H9 (cell line): ENCODE results near the gene POU1F1. TPM values are rescaled to one million over a fixed set of nuclear protein-coding genes. Genes with fewer than 3 reads are reported as not detected.

ENCODE experiments used
- DNase-seq: peaks from one replicate; pipeline ENCODE4 v3.0.0-alpha.2; 2017
- H2AFZ ChIP-seq: one replicate; pipeline ENCODE4 v1.6.1; 2013; ENCODE audit warnings: mild to moderate bottlenecking, low read length, control low read depth, moderate library complexity
- H2AK5ac ChIP-seq: 2 replicates; pipeline ENCODE4 v1.6.1; 2013; ENCODE audit warnings: low read length, control low read depth, mixed read lengths; ENCODE audit not compliant: insufficient read length
- H2BK120ac ChIP-seq: one replicate; pipeline ENCODE4 v1.6.1; 2013; ENCODE audit warnings: low read depth, mild to moderate bottlenecking, low read length, control low read depth, inconsistent platforms; ENCODE audit not compliant: poor library complexity, severe bottlenecking
- H2BK12ac ChIP-seq: 2 replicates; pipeline ENCODE4 v1.6.1; 2013; ENCODE audit warnings: low read length, control low read depth, mixed read lengths, low read depth; ENCODE audit not compliant: insufficient read length
- H2BK15ac ChIP-seq: 2 replicates; pipeline ENCODE4 v1.6.1; 2013; ENCODE audit warnings: low read depth, low read length, control low read depth
- H2BK20ac ChIP-seq: one replicate; pipeline ENCODE4 v1.6.1; 2013; ENCODE audit warnings: low read depth, mild to moderate bottlenecking, low read length, control low read depth, inconsistent platforms; ENCODE audit not compliant: poor library complexity, severe bottlenecking
- H2BK5ac ChIP-seq: 2 replicates; pipeline ENCODE4 v1.6.1; 2013; ENCODE audit warnings: low read length, control low read depth, mixed read lengths; ENCODE audit not compliant: insufficient read length
- H3K14ac ChIP-seq: 2 replicates; pipeline ENCODE4 v1.6.1; 2013; ENCODE audit warnings: low read length, control low read depth; ENCODE audit not compliant: insufficient read depth
- H3K18ac ChIP-seq: 2 replicates; pipeline ENCODE4 v1.6.1; 2013; ENCODE audit warnings: low read depth, mild to moderate bottlenecking, mixed read lengths, low read length, control low read depth; ENCODE audit not compliant: insufficient read length
- H3K23ac ChIP-seq: 2 replicates; pipeline ENCODE4 v1.6.1; 2013; ENCODE audit warnings: low read length, control low read depth, mixed read lengths, low read depth; ENCODE audit not compliant: insufficient read length
- H3K23me2 ChIP-seq: 2 replicates; pipeline ENCODE4 v1.6.1; 2013; ENCODE audit warnings: low read depth, mild to moderate bottlenecking, mixed read lengths, low read length, control low read depth; ENCODE audit not compliant: insufficient read length, poor library complexity, severe bottlenecking
- H3K27ac ChIP-seq: 2 replicates; pipeline ENCODE4 v1.5.1; 2013; ENCODE audit warnings: low read length, control low read depth, mixed read lengths, low read depth; ENCODE audit not compliant: insufficient read length
- H3K27me3 ChIP-seq: 2 replicates; pipeline ENCODE4 v1.6.1; 2013; ENCODE audit warnings: low read length, control low read depth, inconsistent platforms; ENCODE audit not compliant: insufficient read depth
- H3K4ac ChIP-seq: 2 replicates; pipeline ENCODE4 v1.6.1; 2013; ENCODE audit warnings: low read depth, mild to moderate bottlenecking, control low read depth, inconsistent platforms, low read length, moderate library complexity
- H3K4me1 ChIP-seq: 2 replicates; pipeline ENCODE4 v1.6.1; 2013; ENCODE audit warnings: low read length, control low read depth, inconsistent platforms; ENCODE audit not compliant: insufficient read depth
- H3K4me2 ChIP-seq: 2 replicates; pipeline ENCODE4 v1.6.1; 2013; ENCODE audit warnings: low read length, control low read depth, mixed read lengths; ENCODE audit not compliant: insufficient read length, insufficient read depth
- H3K56ac ChIP-seq: 2 replicates; pipeline ENCODE4 v1.6.1; 2013; ENCODE audit warnings: low read depth, mild to moderate bottlenecking, mixed read lengths, low read length, control low read depth; ENCODE audit not compliant: insufficient read length
- H3K79me1 ChIP-seq: 2 replicates; pipeline ENCODE4 v1.6.1; 2013; ENCODE audit warnings: low read depth, mild to moderate bottlenecking, moderate library complexity, low read length, control low read depth, inconsistent platforms; ENCODE audit not compliant: insufficient read depth, poor library complexity, severe bottlenecking
- H3K79me2 ChIP-seq: 2 replicates; pipeline ENCODE4 v1.6.1; 2013; ENCODE audit warnings: low read length, control low read depth, inconsistent platforms; ENCODE audit not compliant: insufficient read depth
- H3K9ac ChIP-seq: 2 replicates; pipeline ENCODE4 v1.6.1; 2013; ENCODE audit warnings: low read length, control low read depth, mixed read lengths; ENCODE audit not compliant: insufficient read length; ENCODE audit errors: extremely low read depth
- H3K9me3 ChIP-seq: one replicate; pipeline ENCODE4 v1.6.1; 2013; ENCODE audit warnings: low read depth, low read length, inconsistent platforms; ENCODE audit not compliant: control insufficient read depth
- H3T11ph ChIP-seq: one replicate; pipeline ENCODE4 v1.6.1; 2013; ENCODE audit warnings: mild to moderate bottlenecking, low read length, control low read depth, inconsistent platforms
- H4K20me1 ChIP-seq: one replicate; pipeline ENCODE4 v1.6.1; 2013; ENCODE audit not compliant: control insufficient read depth, insufficient read length, insufficient read depth
- H4K5ac ChIP-seq: 2 replicates; pipeline ENCODE4 v1.6.1; 2013; ENCODE audit warnings: low read depth, mild to moderate bottlenecking, mixed read lengths, low read length, control low read depth; ENCODE audit not compliant: insufficient read length
- H4K8ac ChIP-seq: replicated peaks from 2 replicates; pipeline ENCODE4 v1.6.1; 2013; ENCODE audit warnings: low read length, control low read depth, mixed read lengths, low read depth; ENCODE audit not compliant: insufficient read length
- H4K91ac ChIP-seq: 2 replicates; pipeline ENCODE4 v1.6.1; 2013; ENCODE audit warnings: low read depth, mild to moderate bottlenecking, moderate library complexity, mixed read lengths, low read length, control low read depth; ENCODE audit not compliant: insufficient read length
- H3K27ac Mint-ChIP-seq, 3 experiments: 2 replicates in 2 of 3; 3 replicates in 1 of 3; pipeline ENCODE4 v1.8.0; 2020 to 2021; ENCODE audit warnings: mixed read lengths in 3 of 3, mild to moderate bottlenecking in 1 of 3, moderate library complexity in 1 of 3
- H3K27me3 Mint-ChIP-seq: 2 replicates; pipeline ENCODE4 v1.8.0; 2021; ENCODE audit warnings: low read depth, mild to moderate bottlenecking, moderate library complexity, mixed read lengths
- H3K36me3 Mint-ChIP-seq, 3 experiments: 2 replicates in 2 of 3; 3 replicates in 1 of 3; pipeline ENCODE4 v1.8.0; 2020 to 2021; ENCODE audit warnings: low read depth in 3 of 3, mixed read lengths in 3 of 3; ENCODE audit not compliant: insufficient read depth in 1 of 3
- H3K4me1 Mint-ChIP-seq, 2 experiments: 2 replicates each; pipeline ENCODE4 v1.8.0; 2020; ENCODE audit warnings: mixed read lengths in 2 of 2
- H3K4me3 Mint-ChIP-seq, 2 experiments: 2 replicates in 1 of 2; 3 replicates in 1 of 2; pipeline ENCODE4 v1.8.0; 2020 to 2021; ENCODE audit warnings: mild to moderate bottlenecking in 2 of 2, mixed read lengths in 2 of 2, moderate library complexity in 1 of 2
- H3K9me3 Mint-ChIP-seq, 2 experiments: 2 replicates in 1 of 2; 3 replicates in 1 of 2; pipeline ENCODE4 v1.8.0; 2020; ENCODE audit warnings: mild to moderate bottlenecking in 2 of 2, mixed read lengths in 2 of 2, moderate library complexity in 1 of 2
- CTCF ChIP-seq: fragments of 200-600 bp; sonication (generic); conservative IDR thresholded peaks from 3 replicates; pipeline ENCODE4 v1.8.0; 2021; ENCODE audit warnings: antibody characterized with exemption, mild to moderate bottlenecking
- total RNA-seq: library from RNA; stranded (reverse); gene quantifications from 2 replicates; pipeline ENCODE4 v1.2.1, GENCODE V29; 2021

Gene POU1F1
- total RNA-seq, 1 experiment from 2014 or later = not detected

GRCh38 chr3:87269723-87270122, 6.7 kb downstream of the POU1F1 start:
- Histone ChIP-seq H3K4me2 (no peak overlapping the region), H4K91ac (no peak overlapping the region), H2BK5ac (no peak overlapping the region), H4K5ac (no peak overlapping the region), H4K8ac (no peak overlapping the region), H3K9me3 (no peaks in the 10 kb centered on the region), H3K14ac (no peak overlapping the region), H3K4me1 (no peaks in the 10 kb centered on the region), H2BK12ac (no peak overlapping the region), H2BK20ac (no peak overlapping the region), H2AK5ac (no peak overlapping the region), H3K79me1 (no peaks in the 10 kb centered on the region), H2AFZ (no peak overlapping the region), H3K9ac (no peak overlapping the region), H3T11ph (no peak overlapping the region), H3K27me3 (no peaks in the 10 kb centered on the region), H3K27ac (no peak overlapping the region), H3K23ac (no peak overlapping the region), H3K18ac (no peak overlapping the region), H3K56ac (no peak overlapping the region), H4K20me1 (no peaks in the 10 kb centered on the region), H3K4ac (no peak overlapping the region), H2BK15ac (no peak overlapping the region), H2BK120ac (no peak overlapping the region), H3K79me2 (no peaks in the 10 kb centered on the region), H3K23me2 (no peaks in the 10 kb centered on the region)
- Mint-ChIP-seq H3K27me3 (no peaks in the 10 kb centered on the region), H3K4me1 (no peaks in the 10 kb centered on the region), H3K9me3 (no peaks in the 10 kb centered on the region), H3K4me3 (no peak overlapping the region), H3K27ac (no peak overlapping the region), H3K36me3 (no peaks in the 10 kb centered on the region)
- TF ChIP-seq CTCF = no peak
- no peak for DNase-seq
